ENCODE results near the gene KCND3. TPM values are rescaled to one million over a fixed set of nuclear protein-coding genes. Genes with fewer than 3 reads are reported as not detected.

The KCND3 gene
- total RNA-seq, 1 donor from 2014 or later: 0.81 TPM

DNA sequence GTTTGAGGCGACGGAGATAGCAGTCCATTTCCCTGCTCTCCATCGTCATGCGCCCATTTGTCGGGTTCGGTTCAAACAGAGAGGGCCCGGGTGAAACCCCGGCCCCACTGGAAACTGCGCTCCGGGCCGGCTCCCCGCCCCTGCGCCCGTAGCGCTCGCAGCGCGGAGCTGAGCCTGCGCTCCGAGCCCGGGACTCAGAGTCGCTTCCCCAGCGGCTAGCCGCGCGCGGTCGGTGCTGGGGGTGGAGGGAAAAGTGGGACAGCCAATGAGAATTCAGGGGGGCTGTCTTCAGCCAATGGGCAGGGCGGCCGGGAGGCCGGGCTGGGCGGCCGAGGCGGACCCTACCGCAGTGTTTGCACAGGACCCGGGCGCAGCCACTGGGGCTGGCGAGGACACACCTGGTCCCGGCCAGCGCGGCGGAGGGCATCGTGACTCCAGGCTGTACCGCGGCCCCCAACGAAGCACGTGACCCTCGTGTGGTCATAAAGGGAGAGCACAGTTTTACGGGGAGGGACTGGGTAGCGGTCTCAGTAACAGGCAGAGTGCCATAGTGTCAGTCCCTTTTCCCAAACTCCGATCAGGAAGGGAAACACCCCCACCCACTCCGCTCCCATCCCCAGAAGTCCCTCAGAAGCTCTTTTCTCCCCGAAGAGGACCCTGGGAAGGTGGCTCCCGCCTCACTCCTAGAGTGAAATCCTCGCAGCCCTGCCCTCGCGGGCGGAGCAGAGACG lies 250.1 kb downstream of the KCND3 start, which contains the start of gene INKA2:
Gene INKA2, minus strand, starts transcription at position 202 of the 731 bp plus-strand sequence. Its CDS starts 153 bp downstream, at position 49.
- peak; percentile 72 for DNase-seq (ENCODE audit: low spot score, unreplicated experiment)
- Mint-ChIP-seq H3K4me3 (ENCODE audit: low read depth) (peak within 1 kb of the TSS; percentile 72), H3K27me3 (peaks cover 36% of the 10 kb centered on the region), H3K27ac (peak within 1 kb of the TSS; percentile 95), H3K4me1 (ENCODE audit: low read depth) (peaks cover 6% of the 10 kb centered on the region), H3K9me3 (ENCODE audit: low read depth) (no peaks in the 10 kb centered on the region), H3K36me3 (ENCODE audit: insufficient read depth) (no peaks in the 10 kb centered on the region)
- no peak for TF ChIP-seq CTCF (IDR thresholded peaks at IDR 0.05; ENCODE audit: unreplicated experiment)

DNA sequence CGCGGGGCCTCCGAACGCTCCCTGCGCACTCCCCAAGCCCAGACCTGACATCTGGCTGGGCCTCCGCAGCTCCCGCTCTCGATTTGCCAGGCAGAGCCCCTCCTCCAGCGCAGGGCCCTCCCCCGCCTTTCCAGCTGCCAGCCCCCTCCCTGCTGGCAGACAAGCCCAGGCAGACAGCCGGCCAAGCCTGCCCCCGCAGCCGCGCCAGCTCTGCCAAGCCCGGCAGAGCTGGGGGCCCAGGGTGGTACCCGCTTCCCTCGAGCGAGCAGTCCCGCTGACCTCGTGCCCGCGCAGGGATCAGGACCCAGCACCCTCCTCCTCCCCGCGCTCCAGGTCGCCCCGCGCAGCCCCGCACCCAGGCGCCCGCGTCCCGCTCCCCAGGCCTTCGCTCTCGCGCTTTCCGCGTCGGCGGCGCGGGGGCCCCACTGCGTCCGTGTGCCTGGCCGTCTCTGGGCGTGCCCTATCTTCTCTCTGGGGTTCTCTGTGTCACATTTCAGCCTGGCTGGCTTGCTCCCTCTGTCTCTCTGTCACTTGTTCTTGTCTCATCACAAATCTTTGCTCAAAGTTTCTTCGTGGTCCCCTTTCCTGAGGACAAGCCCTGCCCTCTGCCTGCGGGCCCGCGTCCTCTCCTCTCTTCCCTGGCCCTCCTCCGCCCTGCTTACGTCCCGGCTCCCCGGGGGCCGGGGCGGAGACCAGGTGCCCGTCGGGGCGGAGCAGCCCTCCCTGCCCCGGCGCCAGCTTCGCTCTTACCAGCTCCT lies 250.9 kb downstream of the KCND3 start:
- H3K9me3 Mint-ChIP-seq (ENCODE audit: low read depth): no peaks in the 10 kb centered on the region
- peaks cover 33% of the 10 kb centered on the region for H3K27me3 Mint-ChIP-seq
- peak; percentile 24 for DNase-seq (ENCODE audit: low spot score, unreplicated experiment)

DNA sequence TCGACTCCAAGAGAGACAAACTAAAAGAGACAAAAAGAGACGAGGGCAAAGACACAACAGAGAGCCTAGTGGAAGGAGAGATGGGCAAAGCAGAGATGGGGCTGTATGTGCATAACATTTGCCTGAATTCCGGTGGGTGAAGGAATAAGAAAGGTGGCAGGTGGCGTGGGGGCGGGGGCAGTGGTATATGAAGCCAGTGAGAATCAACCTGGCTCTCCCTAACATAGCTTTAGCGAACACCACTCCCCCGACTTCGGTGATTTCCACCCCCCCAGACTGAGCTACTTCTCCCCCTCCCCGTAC lies 251.4 kb downstream of the KCND3 start:
- H3K27me3 Mint-ChIP-seq: peaks cover 33% of the 10 kb centered on the region
- peak overlapping the region; percentile 72 for H3K4me3 Mint-ChIP-seq (ENCODE audit: low read depth)
- no peak for DNase-seq (ENCODE audit: low spot score, unreplicated experiment)
- no peaks in the 10 kb centered on the region for H3K36me3 Mint-ChIP-seq (ENCODE audit: insufficient read depth)
- peak overlapping the region; percentile 48 for H3K27ac Mint-ChIP-seq
- H3K9me3 Mint-ChIP-seq (ENCODE audit: low read depth): no peaks in the 10 kb centered on the region
- no peak for TF ChIP-seq CTCF (IDR thresholded peaks at IDR 0.05; ENCODE audit: unreplicated experiment)
- peaks cover 9% of the 10 kb centered on the region for H3K4me1 Mint-ChIP-seq (ENCODE audit: low read depth)

More for the DNA sequence above, 250.9 kb downstream of the KCND3 start:
- H3K4me1 Mint-ChIP-seq (ENCODE audit: low read depth): peaks cover 6% of the 10 kb centered on the region
- no peaks in the 10 kb centered on the region for H3K36me3 Mint-ChIP-seq (ENCODE audit: insufficient read depth)
- no peak for TF ChIP-seq CTCF (IDR thresholded peaks at IDR 0.05; ENCODE audit: unreplicated experiment)
- H3K27ac Mint-ChIP-seq: peak overlapping the region; percentile 95
- H3K4me3 Mint-ChIP-seq (ENCODE audit: low read depth): peak overlapping the region; percentile 72

DNA sequence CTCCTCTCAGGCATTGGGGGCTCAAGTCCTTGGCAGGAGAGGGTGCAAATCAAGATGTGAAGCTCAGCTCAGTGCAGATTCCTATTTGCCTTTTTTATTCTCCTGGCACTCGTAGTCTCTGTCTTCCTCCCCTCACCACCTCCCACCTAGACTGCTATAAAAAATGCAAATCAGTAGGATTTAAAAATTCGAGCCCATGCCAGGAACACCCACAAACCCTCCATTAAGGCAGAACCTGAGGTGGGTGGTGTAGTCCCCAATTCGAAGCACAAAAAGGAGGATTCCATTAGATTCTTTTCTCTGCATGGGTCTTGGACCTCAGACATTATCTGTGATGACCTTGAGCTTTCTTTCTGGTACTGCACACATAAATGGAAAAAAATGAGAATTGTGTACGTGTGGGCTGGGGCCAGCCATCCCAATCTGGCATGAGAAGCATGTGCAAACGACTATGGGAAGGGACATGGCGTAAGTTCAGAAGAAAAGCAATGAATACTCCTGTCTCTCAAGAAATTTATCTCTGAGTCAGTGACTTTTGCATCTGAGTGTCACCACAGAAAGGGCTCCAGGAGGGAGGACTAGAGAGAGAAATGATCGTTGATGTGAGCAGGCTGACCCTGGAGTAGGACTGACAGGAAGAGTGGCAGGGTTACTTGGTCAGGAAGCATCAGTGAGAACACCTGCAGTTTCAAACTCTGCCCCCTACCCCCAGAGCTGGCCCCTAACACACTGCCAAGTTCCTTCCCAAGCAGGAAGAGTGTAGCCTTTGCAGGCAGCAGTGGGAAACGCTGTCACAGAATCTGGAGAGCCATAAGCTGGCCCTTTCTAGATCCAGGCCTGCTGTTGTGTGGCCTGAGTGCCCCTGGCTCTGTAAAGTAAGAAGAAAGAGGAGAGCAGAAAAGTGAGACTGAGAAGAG lies 252.0 kb downstream of the KCND3 start:
- peak overlapping the region; percentile 48 for H3K27ac Mint-ChIP-seq
- TF ChIP-seq CTCF (IDR thresholded peaks at IDR 0.05; ENCODE audit: unreplicated experiment): no peak
- peaks cover 11% of the 10 kb centered on the region for H3K4me1 Mint-ChIP-seq (ENCODE audit: low read depth)
- no peak for DNase-seq (ENCODE audit: low spot score, unreplicated experiment)
- H3K4me3 Mint-ChIP-seq (ENCODE audit: low read depth): peak overlapping the region; percentile 72
- H3K27me3 Mint-ChIP-seq: peaks cover 32% of the 10 kb centered on the region
- H3K36me3 Mint-ChIP-seq (ENCODE audit: insufficient read depth): no peaks in the 10 kb centered on the region
- no peaks in the 10 kb centered on the region for H3K9me3 Mint-ChIP-seq (ENCODE audit: low read depth)

All from progenitor cell of endocrine pancreas (in vitro differentiated cells).